GM18517 (cell line): Measurements from ENCODE around the gene SLC11A2.
"Not testable (repeated sequence)": the region's sequence is repeated elsewhere in the genome, so short reads cannot be mapped to it uniquely, and the experiment has no call there.

ENCODE experiments used
- ATAC-seq: cut with Tn5 transposase; IDR thresholded peaks from one replicate; pipeline ENCODE4 v1.9.1; 2021; ENCODE audit warnings: mild to moderate bottlenecking, moderate library complexity; ENCODE audit not compliant: unreplicated experiment

The SLC11A2 gene

GRCh38 chr12:50951112-50951511, 75.1 kb downstream of the SLC11A2 start:
- ATAC-seq, result no peak

GRCh38 chr12:50949801-50950302, 76.3 kb downstream of the SLC11A2 start:
- no peak for ATAC-seq

DNA sequence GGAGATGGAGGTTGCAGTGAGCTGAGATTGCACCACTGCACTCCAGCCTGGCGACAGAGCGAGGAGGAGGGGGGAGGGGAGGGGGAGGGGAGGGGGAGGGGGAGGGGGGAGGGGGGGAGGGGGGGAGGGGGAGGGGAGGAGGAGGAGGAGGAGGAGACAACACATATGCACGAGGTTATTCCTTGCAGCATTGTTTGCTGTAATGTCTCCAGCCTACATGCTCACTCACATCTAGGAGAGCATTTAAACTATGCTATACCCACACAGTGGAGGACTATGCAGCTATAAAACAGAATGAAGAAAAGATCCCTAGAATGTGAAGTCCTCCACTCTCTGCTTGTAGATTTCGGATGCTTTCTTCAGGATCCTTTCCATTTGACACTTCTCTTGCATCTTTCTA, 77.4 kb downstream of the SLC11A2 start:
- ATAC-seq, result no peak

- no peak for ATAC-seq
Observed at GRCh38 chr12:50947933-50948626, 78.1 kb downstream of the SLC11A2 start.

DNA sequence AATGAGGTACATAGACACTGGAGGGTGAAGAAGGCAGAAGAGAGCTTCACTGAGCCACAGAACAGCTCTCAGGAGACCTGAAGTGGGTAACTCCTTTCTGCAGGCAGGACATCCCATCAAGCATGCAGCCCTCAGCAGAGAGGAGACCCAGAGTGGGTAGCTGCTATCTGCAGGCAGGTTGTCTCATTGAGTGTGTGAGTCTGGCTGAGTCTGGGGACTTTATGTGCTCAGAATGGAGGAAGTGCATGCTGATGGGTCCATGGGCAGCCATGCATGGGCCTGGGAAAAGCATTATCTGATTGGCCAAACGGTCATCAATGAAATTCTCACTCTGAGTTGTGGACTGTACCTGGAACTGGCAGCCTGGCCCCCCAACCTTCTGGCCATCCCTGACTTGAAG, 88.5 kb downstream of the SLC11A2 start:
- ATAC-seq, result no peak

GRCh38 chr12:50936821-50937530, 89.2 kb downstream of the SLC11A2 start:
- ATAC-seq, result no peak

- ATAC-seq, result no peak
Observed at GRCh38 chr12:50934981-50935807, 91.0 kb downstream of the SLC11A2 start.

DNA sequence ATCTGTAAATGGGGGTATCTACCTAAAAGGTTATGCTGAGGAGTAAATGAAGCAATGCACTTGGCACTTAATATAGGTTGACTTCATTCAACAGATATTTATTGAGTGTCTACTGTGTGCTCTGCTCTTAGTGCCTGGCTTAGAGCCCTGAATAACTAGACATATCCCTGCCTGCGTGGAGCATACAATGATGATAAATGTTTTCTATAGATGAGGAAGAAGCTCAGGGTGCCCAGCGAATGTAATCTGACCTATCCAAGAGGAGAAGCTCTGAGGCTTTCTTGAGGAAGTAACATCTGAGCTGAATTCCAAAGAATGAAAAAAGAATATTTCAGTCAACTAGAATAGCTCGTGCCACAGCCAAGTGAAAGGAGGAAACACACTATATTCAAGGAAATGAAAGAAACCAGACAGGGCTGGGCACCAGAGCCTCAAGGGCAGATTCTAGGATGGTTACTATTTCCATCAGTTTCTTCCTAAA, 91.8 kb downstream of the SLC11A2 start:
- ATAC-seq, result no peak

- ATAC-seq, result no peak
Observed at GRCh38 chr12:50933459-50934124, 92.6 kb downstream of the SLC11A2 start.

DNA sequence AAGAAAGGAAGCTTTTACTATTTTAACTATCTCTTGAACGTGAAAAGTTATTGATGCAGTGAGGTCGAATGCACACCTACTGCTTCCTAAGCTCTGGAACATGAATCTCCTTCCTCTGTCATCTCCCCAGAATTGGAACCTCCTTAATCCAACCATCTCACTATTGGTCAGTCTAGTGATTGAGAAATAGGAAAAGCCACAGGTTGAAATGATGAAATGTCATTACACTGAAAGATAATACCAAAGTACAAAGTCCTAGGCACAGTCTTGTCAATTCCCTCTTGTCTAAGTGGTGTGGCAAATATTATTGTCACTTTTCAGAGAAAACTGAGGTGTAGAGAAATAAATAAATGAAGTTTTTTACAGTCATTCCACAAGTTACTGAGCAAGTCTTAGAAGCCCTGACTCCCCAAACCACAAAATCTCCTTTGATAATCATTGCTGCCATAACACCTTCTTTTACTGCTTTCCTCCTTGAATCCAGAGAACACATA, 93.3 kb downstream of the SLC11A2 start:
- no peak for ATAC-seq

GRCh38 chr12:50930477-50930876, 95.7 kb downstream of the SLC11A2 start:
- not testable (repeated sequence) for ATAC-seq

DNA sequence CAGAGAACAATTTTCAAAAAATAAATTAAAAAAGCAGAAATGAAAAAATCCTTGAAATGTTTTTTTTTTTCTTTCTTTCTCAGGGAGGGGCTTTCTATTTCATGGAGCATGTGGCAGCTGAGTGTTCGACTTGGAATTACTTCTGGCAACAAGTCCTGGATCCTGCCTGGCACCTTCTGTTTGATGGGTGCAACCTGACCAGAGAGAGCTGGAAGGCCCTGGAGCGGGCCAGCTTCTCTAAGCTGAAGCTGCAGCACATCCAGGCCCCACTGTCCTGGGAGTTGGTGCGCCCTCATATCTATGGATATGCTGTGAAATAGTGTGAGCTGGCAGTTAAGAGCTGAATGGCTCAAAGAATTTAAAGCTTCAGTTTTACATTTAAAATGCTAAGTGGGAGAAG, 96.4 kb downstream of the SLC11A2 start:
- ATAC-seq, result no peak
